Muscle of leg (tissue), 11 donors: ENCODE results near the gene MTCL1. TPM values are rescaled to one million over a fixed set of nuclear protein-coding genes. Genes with fewer than 3 reads are reported as not detected.

Experiments used
- DNase-seq: peaks from one replicate; pipeline ENCODE4 v3.0.0; 2013
- H3K27ac ChIP-seq: one replicate; pipeline ENCODE4 v1.5.1; 2013; ENCODE audit warnings: mild to moderate bottlenecking, low read length, control low read depth
- H3K27me3 ChIP-seq: one replicate; pipeline ENCODE4 v1.6.1; 2013; ENCODE audit warnings: low read length; ENCODE audit not compliant: control insufficient read depth, insufficient read depth
- H3K36me3 ChIP-seq: one replicate; pipeline ENCODE4 v1.6.1; 2013; ENCODE audit warnings: low read length; ENCODE audit not compliant: control insufficient read depth, insufficient read depth
- H3K4me1 ChIP-seq: one replicate; pipeline ENCODE4 v1.6.1; 2013; ENCODE audit warnings: low read length; ENCODE audit not compliant: control insufficient read depth, insufficient read depth
- H3K4me3 ChIP-seq: one replicate; pipeline ENCODE4 v1.5.1; 2013; ENCODE audit warnings: low read length, control low read depth
- H3K9me3 ChIP-seq: replicated peaks from 2 replicates; pipeline ENCODE4 v1.6.1; 2013; ENCODE audit warnings: low read depth, low read length; ENCODE audit not compliant: control insufficient read depth
- WGBS: methylation state at CpG from one replicate; pipeline ENCODE4 v1.1.5; 2013; ENCODE audit warnings: missing lambda C conversion rate; ENCODE audit not compliant: insufficient coverage; 5-methylcytosine and 5-hydroxymethylcytosine counted together
- polyA plus RNA-seq, 8 donors: library from polyadenylated mRNA; unstranded; fragments of 120-200 nt; gene quantifications; one replicate each; pipeline versions ENCODE4 v1.2.1 to v1.2.3, GENCODE V29; 2013; ENCODE audit warnings: inconsistent platforms in 1 of 8, low replicate concordance in 1 of 8; ENCODE audit not compliant: insufficient read length in 8 of 8, insufficient read depth in 1 of 8
- total RNA-seq: library from RNA; stranded (reverse); fragments of 120-200 nt; gene quantifications from one replicate; pipeline ENCODE4 v1.2.4, GENCODE V29; 2013

MTCL1 gene
- total and polyA plus RNA-seq, 9 donors, result 14.9 to 45.4 (median 22.8) TPM

GRCh38 chr18:8818982-8819381 is 113.6 kb downstream of the MTCL1 start:
- H3K36me3 ChIP-seq, result peaks cover 20% of the 10 kb centered on the region
- peaks cover 13% of the 10 kb centered on the region for H3K4me1 ChIP-seq
- no peaks in the 10 kb centered on the region for H3K9me3 ChIP-seq
- DNase-seq, result no peak
- WGBS, result 81% methylated on average over 14 of the region's 15 CpGs
- H3K4me3 ChIP-seq, result no peak overlapping the region
- H3K27me3 ChIP-seq, result no peaks in the 10 kb centered on the region
- H3K27ac ChIP-seq, result no peak overlapping the region

GRCh38 chr18:8820396-8821082 is 115.2 kb downstream of the MTCL1 start:
- no peak for DNase-seq
- no peak overlapping the region for H3K27ac ChIP-seq
- H3K4me1 ChIP-seq, result peaks cover 13% of the 10 kb centered on the region
- peaks cover 26% of the 10 kb centered on the region for H3K36me3 ChIP-seq
- H3K9me3 ChIP-seq, result no peaks in the 10 kb centered on the region
- no peaks in the 10 kb centered on the region for H3K27me3 ChIP-seq
- 21% methylated on average over 2 of the region's 9 CpGs for WGBS
- H3K4me3 ChIP-seq, result no peak overlapping the region

- Histone ChIP-seq H3K9me3 (no peaks in the 10 kb centered on the region), H3K4me1 (peaks cover 13% of the 10 kb centered on the region), H3K27ac (no peak overlapping the region), H3K27me3 (no peaks in the 10 kb centered on the region), H3K4me3 (no peak overlapping the region), H3K36me3 (peaks cover 30% of the 10 kb centered on the region)
- DNase-seq, result no peak
- WGBS, result 60% methylated on average over 1 of the region's 3 CpGs
These were observed 115.7 kb downstream of the MTCL1 start for GRCh38 chr18:8821083-8821465.

GRCh38 chr18:8821531-8821930 is 116.2 kb downstream of the MTCL1 start:
- peaks cover 31% of the 10 kb centered on the region for H3K36me3 ChIP-seq
- H3K4me3 ChIP-seq, result no peak overlapping the region
- no peaks in the 10 kb centered on the region for H3K9me3 ChIP-seq
- peaks cover 13% of the 10 kb centered on the region for H3K4me1 ChIP-seq
- DNase-seq, result no peak
- no peaks in the 10 kb centered on the region for H3K27me3 ChIP-seq
- WGBS, result no CpG with 5 or more reads among the region's 1 CpG
- H3K27ac ChIP-seq, result no peak overlapping the region

- H3K4me1 ChIP-seq, result peaks cover 7% of the 10 kb centered on the region
- H3K36me3 ChIP-seq, result peaks cover 31% of the 10 kb centered on the region
- no peak overlapping the region for H3K27ac ChIP-seq
- no CpG with 5 or more reads among the region's 10 CpGs for WGBS
- H3K4me3 ChIP-seq, result no peak overlapping the region
- no peak for DNase-seq
- H3K9me3 ChIP-seq, result no peaks in the 10 kb centered on the region
- H3K27me3 ChIP-seq, result peaks cover 2% of the 10 kb centered on the region
These were observed 117.3 kb downstream of the MTCL1 start for GRCh38 chr18:8822643-8823042.

- Histone ChIP-seq H3K4me1 (peaks cover 13% of the 10 kb centered on the region), H3K9me3 (no peaks in the 10 kb centered on the region), H3K27me3 (peaks cover 2% of the 10 kb centered on the region), H3K4me3 (no peak overlapping the region), H3K36me3 (peaks cover 31% of the 10 kb centered on the region), H3K27ac (no peak overlapping the region)
- WGBS, result 84% methylated on average over 4 of the region's 6 CpGs
- no peak for DNase-seq
These were observed 118.2 kb downstream of the MTCL1 start for GRCh38 chr18:8823530-8823929.

GRCh38 chr18:8824846-8825245 is 119.5 kb downstream of the MTCL1 start:
- H3K4me1 ChIP-seq, result peaks cover 19% of the 10 kb centered on the region
- no peaks in the 10 kb centered on the region for H3K9me3 ChIP-seq
- H3K27me3 ChIP-seq, result peaks cover 2% of the 10 kb centered on the region
- peaks cover 29% of the 10 kb centered on the region for H3K36me3 ChIP-seq
- no peak overlapping the region for H3K27ac ChIP-seq
- WGBS, result 96% methylated on average over 19 of the region's 20 CpGs
- DNase-seq, result no peak
- no peak overlapping the region for H3K4me3 ChIP-seq

GRCh38 chr18:8825273-8825672 is 119.9 kb downstream of the MTCL1 start:
- Histone ChIP-seq H3K4me1 (peaks cover 23% of the 10 kb centered on the region), H3K4me3 (no peak overlapping the region), H3K27ac (no peak overlapping the region), H3K27me3 (peaks cover 3% of the 10 kb centered on the region), H3K36me3 (peaks cover 28% of the 10 kb centered on the region), H3K9me3 (no peaks in the 10 kb centered on the region)
- DNase-seq, result no peak
- 96% methylated on average over 10 of the region's 13 CpGs for WGBS

GRCh38 chr18:8825729-8826375 is 120.5 kb downstream of the MTCL1 start:
- Histone ChIP-seq H3K4me3 (no peak overlapping the region), H3K27me3 (peaks cover 4% of the 10 kb centered on the region), H3K4me1 (peaks cover 26% of the 10 kb centered on the region), H3K9me3 (no peaks in the 10 kb centered on the region), H3K36me3 (peaks cover 23% of the 10 kb centered on the region), H3K27ac (no peak overlapping the region)
- WGBS, result 75% methylated on average over 3 of the region's 20 CpGs
- DNase-seq, result no peak

GRCh38 chr18:8826514-8826913 is 121.2 kb downstream of the MTCL1 start:
- peaks cover 28% of the 10 kb centered on the region for H3K4me1 ChIP-seq

More at GRCh38 chr18:8826514-8826913, 121.2 kb downstream of the MTCL1 start:
- Histone ChIP-seq H3K27me3 (peaks cover 4% of the 10 kb centered on the region), H3K9me3 (no peaks in the 10 kb centered on the region), H3K4me3 (no peak overlapping the region), H3K27ac (no peak overlapping the region), H3K36me3 (peaks cover 20% of the 10 kb centered on the region)
- DNase-seq, result no peak
- 85% methylated on average over 2 of the region's 3 CpGs for WGBS
